ENCODE data around the gene STAT1. TPM values are rescaled to one million over a fixed set of nuclear protein-coding genes. Genes with fewer than 3 reads are reported as not detected.

Gene STAT1
- total RNA-seq, 2 experiments from 2014 or later: 472 to 473 TPM

DNA sequence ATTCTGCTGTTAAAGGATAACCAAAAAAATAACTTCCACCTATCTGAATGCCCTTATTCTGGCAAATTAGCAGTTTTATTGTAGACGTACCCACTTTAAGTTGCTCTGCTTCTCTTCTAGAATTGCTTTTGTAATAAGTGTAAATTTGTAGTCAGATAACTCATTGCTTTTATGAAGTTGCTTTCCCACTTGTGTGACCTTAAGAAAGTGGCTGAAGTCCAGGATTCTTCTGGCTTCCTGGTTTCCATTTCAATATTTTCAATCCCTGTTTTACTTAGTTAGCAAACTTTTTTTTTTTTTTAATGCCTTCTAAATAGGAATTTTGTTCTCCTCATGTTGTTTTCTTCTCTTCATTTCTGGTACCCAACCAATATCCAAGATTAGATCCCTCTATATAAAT is 73.5 kb downstream of the STAT1 start:
- POLR2A ChIA-PET: no interaction called here
- Mint-ChIP-seq H3K36me3 (ENCODE audit: low read depth) (peaks cover 2% of the 10 kb centered on the region), H3K27me3 (ENCODE audit: low read depth) (no peaks in the 10 kb centered on the region), H3K4me3 (no peak overlapping the region), H3K27ac (no peak overlapping the region), H3K9me3 (ENCODE audit: insufficient read depth) (no peaks in the 10 kb centered on the region), H3K4me1 (ENCODE audit: low read depth) (peaks cover 2% of the 10 kb centered on the region)
- ATAC-seq: no peak
- no peak for DNase-seq
- CTCF ChIA-PET: no interaction called here

DNA sequence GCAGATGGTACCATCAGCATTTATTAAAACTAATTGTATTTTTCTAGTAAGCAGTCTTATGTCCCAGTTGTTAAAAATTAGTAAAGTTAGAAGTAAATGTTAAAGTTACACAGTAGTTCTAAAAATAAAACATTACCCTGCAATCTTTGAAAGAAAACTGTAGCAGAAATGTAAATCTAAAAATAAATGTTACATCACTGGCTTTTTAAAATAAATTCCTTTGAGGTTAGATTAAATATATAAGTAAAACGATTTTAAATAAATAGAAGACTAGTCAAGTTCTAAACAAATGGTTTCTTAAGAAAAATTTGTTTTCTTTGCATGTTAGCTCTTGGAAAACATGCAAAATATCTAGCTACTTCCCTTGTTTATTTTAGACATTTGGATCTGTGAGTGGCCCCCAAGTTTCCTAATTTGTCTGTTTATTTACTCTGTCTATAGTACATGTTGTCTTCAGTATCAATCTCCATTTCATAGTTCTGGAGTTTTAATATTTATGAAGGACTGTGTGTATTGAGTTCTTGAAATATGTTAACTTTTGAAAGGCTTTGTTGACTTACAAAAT is 75.1 kb downstream of the STAT1 start:
- Mint-ChIP-seq H3K27ac (no peak overlapping the region), H3K4me3 (no peak overlapping the region)
- ATAC-seq: no peak

GRCh38 chr2:190935054-190935453 is 78.9 kb downstream of the STAT1 start:
- no peak overlapping the region for H3K4me3 Mint-ChIP-seq
- peaks cover 3% of the 10 kb centered on the region for H3K4me1 Mint-ChIP-seq (ENCODE audit: low read depth)
- no peaks in the 10 kb centered on the region for H3K9me3 Mint-ChIP-seq (ENCODE audit: insufficient read depth)
- no peaks in the 10 kb centered on the region for H3K27me3 Mint-ChIP-seq (ENCODE audit: low read depth)
- CTCF ChIA-PET: interaction anchor here (1.3 kb wide), 1 partner anchor 13 kb away, joined by 3 read pairs; no protein-coding TSS in a partner anchor
- no peak overlapping the region for H3K27ac Mint-ChIP-seq
- H3K36me3 Mint-ChIP-seq (ENCODE audit: low read depth): peaks cover 29% of the 10 kb centered on the region
- no peak for DNase-seq
- no peak for ATAC-seq
- POLR2A ChIA-PET: no interaction called here

More for the DNA sequence above, 75.1 kb downstream of the STAT1 start:
- Mint-ChIP-seq H3K9me3 (ENCODE audit: insufficient read depth) (no peaks in the 10 kb centered on the region), H3K27me3 (ENCODE audit: low read depth) (no peaks in the 10 kb centered on the region), H3K4me1 (ENCODE audit: low read depth) (peaks cover 2% of the 10 kb centered on the region), H3K36me3 (ENCODE audit: low read depth) (peaks cover 8% of the 10 kb centered on the region)
- no peak for DNase-seq
- ChIA-PET POLR2A (no interaction called here), CTCF (interaction anchor here (2.0 kb wide), 1 partner anchor 9 kb away, joined by 10 read pairs; no protein-coding TSS in a partner anchor)

DNA sequence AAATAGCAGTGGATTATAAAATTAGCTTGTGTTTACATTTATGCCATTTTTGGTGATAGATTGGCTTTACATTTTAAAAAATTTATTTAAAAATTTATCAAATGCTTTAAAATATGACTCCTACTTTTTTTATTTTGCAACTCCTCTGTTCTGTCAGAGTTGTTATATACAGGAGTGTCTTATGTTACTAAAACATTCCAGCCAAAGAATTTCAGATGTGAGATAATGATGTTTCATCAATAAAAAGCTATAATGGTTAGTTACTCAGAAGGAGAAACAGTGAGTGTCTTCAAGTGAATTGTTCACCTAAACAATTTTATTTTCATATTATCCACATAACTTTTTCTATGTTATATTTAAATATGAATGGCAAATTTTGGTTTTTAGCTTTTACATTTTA is 80.6 kb downstream of the STAT1 start:
- CTCF ChIA-PET: interaction anchor here (1.8 kb wide), 1 partner anchor 14 kb away, joined by 6 read pairs; no protein-coding TSS in a partner anchor
- Mint-ChIP-seq H3K36me3 (ENCODE audit: low read depth) (peaks cover 41% of the 10 kb centered on the region), H3K4me3 (no peak overlapping the region), H3K27ac (no peak overlapping the region), H3K4me1 (ENCODE audit: low read depth) (peaks cover 3% of the 10 kb centered on the region), H3K9me3 (ENCODE audit: insufficient read depth) (no peaks in the 10 kb centered on the region), H3K27me3 (ENCODE audit: low read depth) (no peaks in the 10 kb centered on the region)
- ATAC-seq (no peak), DNase-seq (no peak)
- POLR2A ChIA-PET: no interaction called here

DNA sequence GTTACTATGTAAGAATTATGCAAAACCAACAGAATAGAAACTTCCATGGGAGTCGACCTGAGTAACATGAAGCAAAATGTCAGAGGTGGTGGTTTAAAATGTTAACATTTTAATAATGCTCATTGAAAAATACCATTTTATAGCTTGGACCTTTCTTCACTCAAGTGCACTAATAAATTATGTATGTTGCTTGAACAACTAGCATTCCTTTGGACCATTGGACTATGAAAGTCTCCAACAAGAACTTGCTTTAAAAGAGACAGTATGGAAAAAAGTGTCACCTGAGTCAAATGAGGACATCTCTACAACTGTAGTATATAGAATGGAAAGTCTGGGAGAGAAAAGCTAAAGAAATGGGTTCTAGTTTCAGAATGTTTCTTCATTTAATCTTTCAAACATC is 81.5 kb downstream of the STAT1 start:
- H3K4me1 Mint-ChIP-seq (ENCODE audit: low read depth): peaks cover 3% of the 10 kb centered on the region
- H3K27ac Mint-ChIP-seq: no peak overlapping the region
- no peak overlapping the region for H3K4me3 Mint-ChIP-seq
- CTCF ChIA-PET: interaction anchor here (1.8 kb wide), 1 partner anchor 15 kb away, joined by 6 read pairs; no protein-coding TSS in a partner anchor
- H3K27me3 Mint-ChIP-seq (ENCODE audit: low read depth): no peaks in the 10 kb centered on the region
- POLR2A ChIA-PET: no interaction called here
- ATAC-seq: no peak
- no peaks in the 10 kb centered on the region for H3K9me3 Mint-ChIP-seq (ENCODE audit: insufficient read depth)
- DNase-seq: no peak
- peaks cover 43% of the 10 kb centered on the region for H3K36me3 Mint-ChIP-seq (ENCODE audit: low read depth)

DNA sequence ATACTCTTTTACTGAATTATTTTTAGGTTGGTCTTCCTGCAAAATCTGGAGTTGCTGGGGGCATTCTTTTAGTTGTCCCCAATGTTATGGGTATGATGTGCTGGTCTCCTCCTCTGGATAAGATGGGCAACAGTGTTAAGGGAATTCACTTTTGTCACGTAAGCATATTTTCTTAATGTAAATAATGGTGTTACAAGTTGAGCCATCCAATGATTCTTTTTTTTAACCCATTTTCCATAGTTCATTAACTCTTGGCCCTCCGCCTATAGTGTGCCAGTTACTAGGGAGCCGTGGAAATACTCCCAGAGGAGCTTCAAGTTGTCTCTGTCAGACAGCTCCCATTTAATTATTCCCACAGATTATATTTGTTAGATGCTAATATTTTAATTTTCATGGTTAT is 83.6 kb downstream of the STAT1 start:
- Mint-ChIP-seq H3K4me1 (ENCODE audit: low read depth) (peaks cover 1% of the 10 kb centered on the region), H3K27me3 (ENCODE audit: low read depth) (no peaks in the 10 kb centered on the region), H3K36me3 (ENCODE audit: low read depth) (peaks cover 55% of the 10 kb centered on the region), H3K9me3 (ENCODE audit: insufficient read depth) (no peaks in the 10 kb centered on the region), H3K4me3 (no peak overlapping the region), H3K27ac (no peak overlapping the region)
- DNase-seq (no peak), ATAC-seq (no peak)
- POLR2A ChIA-PET: no interaction called here
- CTCF ChIA-PET: no interaction called here

DNA sequence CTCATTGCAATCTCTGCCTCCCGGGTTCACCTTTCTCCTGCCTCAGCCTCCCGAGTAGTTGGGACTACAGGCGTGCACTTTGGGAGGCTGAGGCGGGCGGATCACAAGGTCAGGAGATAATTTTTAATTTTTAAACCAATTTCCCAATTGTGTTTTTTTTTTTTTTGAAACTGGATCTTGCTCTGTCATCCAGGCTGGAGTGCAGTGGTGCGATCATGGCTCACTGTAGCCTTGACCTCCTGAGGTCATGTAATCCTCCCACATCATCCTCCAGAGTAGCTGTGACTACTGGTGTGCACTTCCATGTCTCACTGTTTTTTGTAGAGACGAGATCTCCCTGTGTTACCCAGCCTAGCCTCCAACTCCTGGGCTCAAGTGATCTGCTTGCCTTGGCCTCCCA is 84.1 kb downstream of the STAT1 start:
- Mint-ChIP-seq H3K36me3 (ENCODE audit: low read depth) (peaks cover 56% of the 10 kb centered on the region), H3K27me3 (ENCODE audit: low read depth) (no peaks in the 10 kb centered on the region), H3K4me1 (ENCODE audit: low read depth) (peaks cover 1% of the 10 kb centered on the region), H3K9me3 (ENCODE audit: insufficient read depth) (no peaks in the 10 kb centered on the region), H3K4me3 (no peak overlapping the region), H3K27ac (no peak overlapping the region)
- ChIA-PET CTCF (interaction anchor here (0.7 kb wide), 1 partner anchor 122 kb away, joined by 3 read pairs; no protein-coding TSS in a partner anchor), POLR2A (no interaction called here)
- no peak for ATAC-seq
- no peak for DNase-seq

GRCh38 chr2:190927301-190927700 is 86.7 kb downstream of the STAT1 start:
- no peak for DNase-seq
- ChIA-PET CTCF (no interaction called here), POLR2A (no interaction called here)
- Mint-ChIP-seq H3K4me3 (no peak overlapping the region), H3K27me3 (ENCODE audit: low read depth) (no peaks in the 10 kb centered on the region), H3K4me1 (ENCODE audit: low read depth) (no peaks in the 10 kb centered on the region), H3K9me3 (ENCODE audit: insufficient read depth) (no peaks in the 10 kb centered on the region), H3K36me3 (ENCODE audit: low read depth) (peaks cover 67% of the 10 kb centered on the region), H3K27ac (no peak overlapping the region)
- peak; percentile 31 for ATAC-seq

DNA sequence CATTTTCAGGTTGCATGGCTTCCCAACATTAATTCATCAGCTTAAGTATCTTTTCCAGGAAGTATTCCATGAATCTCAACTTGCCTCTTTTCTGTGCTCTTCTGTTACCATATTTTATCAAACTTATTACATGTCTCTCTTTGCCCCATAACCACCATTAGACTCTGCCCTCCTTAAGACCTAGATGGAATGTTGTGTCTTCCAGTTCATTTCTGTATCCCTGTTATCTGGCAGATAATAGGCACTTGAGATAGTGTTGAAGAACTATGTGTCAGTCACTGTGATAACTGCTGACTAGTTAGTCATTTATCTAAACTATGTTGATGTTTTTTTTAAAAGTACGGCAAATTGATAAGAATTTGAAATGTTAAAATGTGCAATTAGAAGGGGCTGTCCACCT is 91.6 kb downstream of the STAT1 start:
- no peak overlapping the region for H3K27ac Mint-ChIP-seq
- no peaks in the 10 kb centered on the region for H3K9me3 Mint-ChIP-seq (ENCODE audit: insufficient read depth)
- no peak for ATAC-seq
- H3K27me3 Mint-ChIP-seq (ENCODE audit: low read depth): no peaks in the 10 kb centered on the region
- CTCF ChIA-PET: interaction anchor here (0.6 kb wide), 1 partner anchor 282 kb away, joined by 3 read pairs; no protein-coding TSS in a partner anchor
- peaks cover 61% of the 10 kb centered on the region for H3K36me3 Mint-ChIP-seq (ENCODE audit: low read depth)
- no peak for DNase-seq
- POLR2A ChIA-PET: no interaction called here
- H3K4me3 Mint-ChIP-seq: no peak overlapping the region
- peaks cover 15% of the 10 kb centered on the region for H3K4me1 Mint-ChIP-seq (ENCODE audit: low read depth)

DNA sequence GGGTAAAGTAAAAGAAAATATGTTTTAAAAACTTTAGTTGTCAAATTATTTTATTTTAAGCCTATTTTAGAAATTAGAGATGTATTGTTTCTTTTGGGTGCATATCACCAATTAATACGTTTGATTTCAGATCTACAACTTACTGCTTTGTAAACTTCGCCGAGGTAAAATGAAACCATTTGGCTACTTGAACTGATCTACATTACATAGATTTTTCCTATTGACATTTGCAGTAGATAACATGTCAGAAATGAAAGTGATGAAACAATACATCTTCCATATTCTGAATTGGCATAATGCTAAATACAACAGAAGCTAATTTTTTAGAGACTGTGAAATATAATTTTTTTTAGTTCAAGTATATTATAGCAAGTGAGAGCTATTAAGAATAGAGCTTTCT is 93.9 kb downstream of the STAT1 start:
- H3K9me3 Mint-ChIP-seq (ENCODE audit: insufficient read depth): no peaks in the 10 kb centered on the region
- H3K27me3 Mint-ChIP-seq (ENCODE audit: low read depth): no peaks in the 10 kb centered on the region
- H3K4me1 Mint-ChIP-seq (ENCODE audit: low read depth): peaks cover 33% of the 10 kb centered on the region
- DNase-seq: no peak
- ChIA-PET POLR2A (no interaction called here), CTCF (interaction anchor here (0.7 to 1.9 kb wide), 3 partner anchors 28 to 139 kb away, joined by 3 to 4 read pairs (median 3); partner anchors contain the start of gene GLS)
- no peak overlapping the region for H3K27ac Mint-ChIP-seq
- H3K4me3 Mint-ChIP-seq: no peak overlapping the region
- peaks cover 62% of the 10 kb centered on the region for H3K36me3 Mint-ChIP-seq (ENCODE audit: low read depth)
- ATAC-seq: no peak

Other genes starting within 250 kb of the STAT1 start
- gene GLS, start 133.3 kb downstream of the STAT1 start, total RNA-seq: 100 to 1,000 TPM; 162 to 193 TPM
- gene STAT4, start 136.8 kb upstream of the STAT1 start, total RNA-seq: 100 to 1,000 TPM; 154 to 157 TPM
- gene MYO1B, start 231.2 kb upstream of the STAT1 start, total RNA-seq: 1 to 10 TPM; 2.6 to 3.4 TPM